IPS-18c (cell line): ENCODE data around the gene NRTN.
A peak's percentile ranks its signal among the peaks of the same experiment; 100 is the strongest.
"Not testable (repeated sequence)": the region's sequence is repeated elsewhere in the genome, so short reads cannot be mapped to it uniquely, and the experiment has no call there.

Source experiments
- H3K4me3 ChIP-seq: 2 replicates; pipeline ENCODE4 v1.7.0; 2013; ENCODE audit warnings: low read depth, mild to moderate bottlenecking, low read length, moderate library complexity; ENCODE audit not compliant: insufficient read depth
- H3K9me3 ChIP-seq: one replicate; pipeline ENCODE4 v1.6.1; 2013; ENCODE audit warnings: mild to moderate bottlenecking, low read length, moderate library complexity; ENCODE audit not compliant: control insufficient read depth, insufficient read depth

Gene NRTN

DNA sequence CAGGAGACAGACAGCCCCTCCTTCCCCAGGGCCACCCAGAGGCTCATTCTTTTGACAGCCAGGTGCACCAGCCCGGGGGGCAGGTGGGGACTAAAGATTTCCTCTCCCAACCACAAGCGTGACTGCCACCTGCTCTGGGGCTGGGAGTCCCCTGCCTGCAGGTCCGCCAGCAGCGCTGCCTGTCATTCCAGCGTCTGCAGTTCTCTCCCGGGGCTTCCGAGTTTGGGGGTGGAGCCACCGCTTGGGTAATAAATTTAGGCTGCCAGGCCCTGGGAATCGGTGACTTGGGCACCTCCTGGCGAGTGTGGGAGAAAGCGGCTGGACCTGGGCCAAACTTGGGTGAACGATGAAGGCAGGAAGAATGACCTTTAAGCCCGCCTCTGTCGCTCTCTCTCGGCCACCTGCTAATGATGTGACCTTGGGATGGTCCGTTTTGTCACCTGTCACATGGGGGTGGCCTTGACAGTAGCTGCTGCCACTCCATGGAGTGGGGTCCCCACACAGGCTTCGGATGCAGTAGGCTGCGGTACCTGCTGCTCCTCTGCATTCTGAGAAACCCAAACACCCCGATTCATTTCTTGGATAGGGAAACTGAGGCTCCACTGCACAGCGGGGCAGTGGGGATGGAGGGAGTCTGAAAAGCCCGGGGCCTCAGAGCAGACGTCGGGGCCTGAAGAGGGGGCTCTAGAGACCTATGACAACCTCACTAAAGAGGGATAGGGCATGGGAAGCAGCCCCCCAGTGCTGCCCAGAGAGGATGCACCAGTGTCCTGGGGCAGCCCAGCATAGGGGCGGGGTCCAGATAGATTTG lies 21.9 kb downstream of the NRTN start:
- no peak overlapping the region; the same call in 1 of the 2 replicates for H3K4me3 ChIP-seq

DNA sequence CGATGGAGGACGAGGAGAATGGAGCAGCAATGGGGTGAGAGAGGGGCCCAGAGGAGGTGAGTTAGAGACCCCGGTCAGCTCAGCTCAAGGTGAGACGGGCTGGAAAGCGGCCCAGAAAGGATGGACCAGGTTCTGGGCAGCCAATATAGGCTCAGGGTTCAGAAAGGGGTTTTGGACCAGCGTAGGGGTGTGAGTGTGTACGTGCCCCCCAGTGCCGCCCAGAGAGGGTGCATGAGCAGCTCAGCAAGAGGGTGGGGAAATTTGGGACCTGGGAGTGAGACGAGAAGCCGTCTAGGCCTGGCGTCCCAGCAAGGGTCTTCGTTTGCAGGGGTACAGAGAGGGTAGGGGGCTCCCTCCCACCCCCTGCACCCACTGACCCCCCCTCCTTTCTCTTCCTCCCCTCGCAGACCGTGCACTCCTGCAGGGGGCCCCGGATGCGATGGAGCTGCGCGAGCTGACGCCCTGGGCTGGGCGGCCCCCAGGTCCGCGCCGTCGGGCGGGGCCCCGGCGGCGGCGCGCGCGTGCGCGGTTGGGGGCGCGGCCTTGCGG lies 22.5 kb downstream of the NRTN start:
- peak overlapping the region; percentile 38; the same call in 1 of the 2 replicates for H3K4me3 ChIP-seq
- H3K9me3 ChIP-seq = peaks cover 2% of the 10 kb centered on the region

More for the DNA sequence above, 21.9 kb downstream of the NRTN start:
- H3K9me3 ChIP-seq = peaks cover 2% of the 10 kb centered on the region

GRCh38 chr19:5827891-5828660 lies 23.2 kb downstream of the NRTN start:
- H3K9me3 ChIP-seq = peaks cover 2% of the 10 kb centered on the region

GRCh38 chr19:5828661-5829566 lies 24.0 kb downstream of the NRTN start:
- peak overlapping the region; percentile 89 for H3K4me3 ChIP-seq
- H3K9me3 ChIP-seq = peaks cover 2% of the 10 kb centered on the region

More at GRCh38 chr19:5827891-5828660, 23.2 kb downstream of the NRTN start:
- peak overlapping the region; percentile 89 for H3K4me3 ChIP-seq

DNA sequence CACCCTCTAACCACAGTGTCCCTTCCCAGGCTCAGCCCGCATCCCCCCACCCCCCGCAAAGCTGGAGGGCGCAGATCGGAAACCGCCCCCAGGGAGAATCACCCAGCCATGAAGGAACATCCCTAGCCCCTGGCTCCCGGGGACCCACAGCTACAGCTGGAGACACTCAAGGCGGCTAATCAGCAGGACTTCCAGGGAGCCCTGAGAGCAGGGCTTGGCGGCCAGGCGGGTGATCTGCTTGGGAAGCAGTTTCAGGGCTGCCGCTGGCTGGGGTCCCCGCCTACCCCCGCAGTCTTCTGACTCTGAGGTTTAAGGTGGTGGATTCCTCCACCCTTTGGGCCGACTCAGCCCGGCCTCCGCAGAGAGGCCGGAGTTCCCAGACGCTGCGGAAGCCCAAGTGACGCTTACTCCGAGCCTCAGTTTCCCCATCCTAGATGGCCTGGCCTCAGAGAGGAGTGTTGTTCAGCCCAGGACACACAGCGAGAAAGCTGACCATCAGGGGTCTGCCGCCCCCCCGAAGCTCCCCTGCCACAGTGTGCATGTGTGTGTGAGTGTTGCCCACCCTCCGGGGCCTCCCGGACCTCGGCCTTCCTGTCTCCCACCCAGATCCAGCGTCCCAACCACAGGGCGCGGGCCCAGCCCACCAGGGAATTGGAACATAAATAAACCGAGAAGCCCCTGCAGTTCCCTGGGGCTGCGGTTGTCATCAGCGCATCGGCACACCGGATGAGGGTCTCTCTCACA lies 24.9 kb downstream of the NRTN start:
- peak overlapping the region; percentile 89; the same call in 1 of the 2 replicates for H3K4me3 ChIP-seq
- H3K9me3 ChIP-seq = peaks cover 2% of the 10 kb centered on the region

- no peak overlapping the region for H3K4me3 ChIP-seq
- no peaks in the 10 kb centered on the region for H3K9me3 ChIP-seq
These were observed 26.3 kb downstream of the NRTN start for GRCh38 chr19:5831159-5831558.

DNA sequence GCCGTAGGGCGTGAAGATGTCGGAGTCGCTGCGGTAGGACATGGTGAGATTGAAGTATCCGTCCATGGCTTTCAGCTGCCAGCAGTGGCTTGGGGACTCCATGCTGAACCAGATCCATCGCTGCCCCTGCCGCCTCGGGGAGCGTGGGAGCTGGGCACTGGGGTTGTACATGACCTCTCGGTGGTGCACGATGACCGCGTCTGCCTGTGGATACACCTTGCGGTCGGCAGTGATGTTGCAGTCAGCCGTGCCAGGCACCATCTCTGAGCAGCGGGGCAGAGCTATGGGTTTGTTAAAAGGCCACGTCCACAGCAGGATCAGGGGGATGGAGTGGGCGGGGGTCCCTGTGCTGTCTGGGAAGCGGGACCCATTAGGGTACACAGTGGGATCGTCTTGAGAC lies 27.2 kb downstream of the NRTN start:
- Histone ChIP-seq H3K4me3 (no peak overlapping the region), H3K9me3 (no peaks in the 10 kb centered on the region)

GRCh38 chr19:5832527-5833216 lies 27.8 kb downstream of the NRTN start:
- no peak overlapping the region for H3K4me3 ChIP-seq
- H3K9me3 ChIP-seq = no peaks in the 10 kb centered on the region

DNA sequence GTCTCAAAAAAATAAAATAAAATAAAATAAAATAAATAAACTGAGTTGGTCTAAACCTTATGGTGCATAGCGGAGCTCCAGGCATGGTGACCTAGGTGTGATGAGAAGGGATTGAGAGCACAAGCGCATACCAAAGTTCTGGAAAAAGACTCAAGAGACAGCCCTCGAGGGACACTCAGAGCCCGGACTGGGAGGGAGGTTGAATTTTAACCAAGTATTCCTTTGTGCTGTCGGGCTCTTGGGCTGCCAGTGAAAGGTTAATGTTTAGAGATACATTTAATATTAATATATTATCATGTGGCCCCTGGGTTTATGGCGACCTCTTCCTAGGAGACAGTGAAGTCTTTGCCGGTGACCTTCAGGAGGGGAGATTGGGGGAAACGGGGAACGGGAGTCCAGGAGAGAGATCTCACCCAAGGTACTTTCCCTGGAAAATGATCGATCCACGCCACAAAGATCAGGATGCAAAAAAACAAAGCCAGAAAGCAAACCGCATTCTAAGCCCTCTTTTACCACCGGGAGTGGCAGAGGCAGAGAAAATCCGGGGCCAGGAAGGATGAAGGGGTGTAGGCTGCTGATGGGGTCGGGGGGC lies 33.0 kb downstream of the NRTN start:
- Histone ChIP-seq H3K4me3 (no peak overlapping the region), H3K9me3 (no peaks in the 10 kb centered on the region)

DNA sequence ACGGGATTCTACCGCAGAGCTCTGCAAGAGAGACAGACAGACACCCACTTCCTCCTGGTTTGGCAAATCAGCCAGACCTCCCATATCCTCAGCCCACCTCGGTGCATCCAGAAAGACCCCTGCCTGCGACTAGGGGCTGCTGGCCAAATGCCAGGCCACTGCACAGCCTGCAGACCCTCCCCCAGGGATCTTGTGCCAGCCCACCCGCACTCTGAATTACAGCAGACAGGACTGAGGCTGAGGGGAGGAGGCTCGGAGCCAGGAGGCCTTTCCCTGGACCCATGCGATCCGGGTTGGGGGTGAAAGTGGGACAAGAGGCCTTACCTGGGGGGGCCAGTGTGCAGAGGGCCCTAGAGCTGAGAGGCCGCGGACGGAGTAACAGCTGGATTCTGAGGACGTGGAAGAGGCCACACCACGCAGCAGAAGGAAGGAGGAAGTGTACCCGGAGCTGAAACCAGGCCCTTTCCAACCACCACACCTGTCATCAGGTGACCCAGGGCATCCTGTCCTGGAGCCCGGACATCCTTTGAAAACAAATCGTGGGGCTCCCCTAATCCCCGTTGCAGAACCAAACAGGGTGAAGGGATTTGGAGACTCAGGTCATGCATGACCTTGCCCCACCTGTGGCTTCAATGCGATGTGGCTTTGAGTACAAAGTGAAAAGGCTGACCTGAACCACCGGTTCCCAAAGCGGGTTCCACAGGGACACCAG lies 33.6 kb downstream of the NRTN start:
- Histone ChIP-seq H3K4me3 (no peak overlapping the region), H3K9me3 (no peaks in the 10 kb centered on the region)

GRCh38 chr19:5839065-5840017 lies 34.5 kb downstream of the NRTN start, which contains the start of gene FUT6:
Gene FUT6, minus strand, starts transcription at chr19:5839702. Its CDS starts 7,135 bp downstream, at chr19:5832567.
- Histone ChIP-seq H3K9me3 (no peaks in the 10 kb centered on the region), H3K4me3 (no peak within 1 kb of the TSS)

GRCh38 chr19:5841735-5842111 lies 36.9 kb downstream of the NRTN start:
- not testable (repeated sequence) for H3K9me3 ChIP-seq, H3K4me3 ChIP-seq

- Histone ChIP-seq H3K4me3 (no peak overlapping the region), H3K9me3 (peaks cover 3% of the 10 kb centered on the region)
These were observed 38.5 kb downstream of the NRTN start for GRCh38 chr19:5843295-5843927.
